H9 (cell line): ENCODE results near the gene SULT1C3. TPM values are rescaled to one million over a fixed set of nuclear protein-coding genes. Genes with fewer than 3 reads are reported as not detected.

Experiments used
- DNase-seq: peaks from one replicate; pipeline ENCODE4 v3.0.0-alpha.2; 2017
- H2AFZ ChIP-seq: one replicate; pipeline ENCODE4 v1.6.1; 2013; ENCODE audit warnings: mild to moderate bottlenecking, low read length, control low read depth, moderate library complexity
- H2AK5ac ChIP-seq: 2 replicates; pipeline ENCODE4 v1.6.1; 2013; ENCODE audit warnings: low read length, control low read depth, mixed read lengths; ENCODE audit not compliant: insufficient read length
- H2BK120ac ChIP-seq: one replicate; pipeline ENCODE4 v1.6.1; 2013; ENCODE audit warnings: low read depth, mild to moderate bottlenecking, low read length, control low read depth, inconsistent platforms; ENCODE audit not compliant: poor library complexity, severe bottlenecking
- H2BK12ac ChIP-seq: 2 replicates; pipeline ENCODE4 v1.6.1; 2013; ENCODE audit warnings: low read length, control low read depth, mixed read lengths, low read depth; ENCODE audit not compliant: insufficient read length
- H2BK15ac ChIP-seq: 2 replicates; pipeline ENCODE4 v1.6.1; 2013; ENCODE audit warnings: low read depth, low read length, control low read depth
- H2BK20ac ChIP-seq: one replicate; pipeline ENCODE4 v1.6.1; 2013; ENCODE audit warnings: low read depth, mild to moderate bottlenecking, low read length, control low read depth, inconsistent platforms; ENCODE audit not compliant: poor library complexity, severe bottlenecking
- H2BK5ac ChIP-seq: 2 replicates; pipeline ENCODE4 v1.6.1; 2013; ENCODE audit warnings: low read length, control low read depth, mixed read lengths; ENCODE audit not compliant: insufficient read length
- H3K14ac ChIP-seq: 2 replicates; pipeline ENCODE4 v1.6.1; 2013; ENCODE audit warnings: low read length, control low read depth; ENCODE audit not compliant: insufficient read depth
- H3K18ac ChIP-seq: 2 replicates; pipeline ENCODE4 v1.6.1; 2013; ENCODE audit warnings: low read depth, mild to moderate bottlenecking, mixed read lengths, low read length, control low read depth; ENCODE audit not compliant: insufficient read length
- H3K23ac ChIP-seq: 2 replicates; pipeline ENCODE4 v1.6.1; 2013; ENCODE audit warnings: low read length, control low read depth, mixed read lengths, low read depth; ENCODE audit not compliant: insufficient read length
- H3K23me2 ChIP-seq: 2 replicates; pipeline ENCODE4 v1.6.1; 2013; ENCODE audit warnings: low read depth, mild to moderate bottlenecking, mixed read lengths, low read length, control low read depth; ENCODE audit not compliant: insufficient read length, poor library complexity, severe bottlenecking
- H3K27ac ChIP-seq: 2 replicates; pipeline ENCODE4 v1.5.1; 2013; ENCODE audit warnings: low read length, control low read depth, mixed read lengths, low read depth; ENCODE audit not compliant: insufficient read length
- H3K27me3 ChIP-seq: 2 replicates; pipeline ENCODE4 v1.6.1; 2013; ENCODE audit warnings: low read length, control low read depth, inconsistent platforms; ENCODE audit not compliant: insufficient read depth
- H3K4ac ChIP-seq: 2 replicates; pipeline ENCODE4 v1.6.1; 2013; ENCODE audit warnings: low read depth, mild to moderate bottlenecking, control low read depth, inconsistent platforms, low read length, moderate library complexity
- H3K4me1 ChIP-seq: 2 replicates; pipeline ENCODE4 v1.6.1; 2013; ENCODE audit warnings: low read length, control low read depth, inconsistent platforms; ENCODE audit not compliant: insufficient read depth
- H3K4me2 ChIP-seq: 2 replicates; pipeline ENCODE4 v1.6.1; 2013; ENCODE audit warnings: low read length, control low read depth, mixed read lengths; ENCODE audit not compliant: insufficient read length, insufficient read depth
- H3K56ac ChIP-seq: 2 replicates; pipeline ENCODE4 v1.6.1; 2013; ENCODE audit warnings: low read depth, mild to moderate bottlenecking, mixed read lengths, low read length, control low read depth; ENCODE audit not compliant: insufficient read length
- H3K79me1 ChIP-seq: 2 replicates; pipeline ENCODE4 v1.6.1; 2013; ENCODE audit warnings: low read depth, mild to moderate bottlenecking, moderate library complexity, low read length, control low read depth, inconsistent platforms; ENCODE audit not compliant: insufficient read depth, poor library complexity, severe bottlenecking
- H3K79me2 ChIP-seq: 2 replicates; pipeline ENCODE4 v1.6.1; 2013; ENCODE audit warnings: low read length, control low read depth, inconsistent platforms; ENCODE audit not compliant: insufficient read depth
- H3K9ac ChIP-seq: 2 replicates; pipeline ENCODE4 v1.6.1; 2013; ENCODE audit warnings: low read length, control low read depth, mixed read lengths; ENCODE audit not compliant: insufficient read length; ENCODE audit errors: extremely low read depth
- H3K9me3 ChIP-seq: one replicate; pipeline ENCODE4 v1.6.1; 2013; ENCODE audit warnings: low read depth, low read length, inconsistent platforms; ENCODE audit not compliant: control insufficient read depth
- H3T11ph ChIP-seq: one replicate; pipeline ENCODE4 v1.6.1; 2013; ENCODE audit warnings: mild to moderate bottlenecking, low read length, control low read depth, inconsistent platforms
- H4K20me1 ChIP-seq: one replicate; pipeline ENCODE4 v1.6.1; 2013; ENCODE audit not compliant: control insufficient read depth, insufficient read length, insufficient read depth
- H4K5ac ChIP-seq: 2 replicates; pipeline ENCODE4 v1.6.1; 2013; ENCODE audit warnings: low read depth, mild to moderate bottlenecking, mixed read lengths, low read length, control low read depth; ENCODE audit not compliant: insufficient read length
- H4K8ac ChIP-seq: replicated peaks from 2 replicates; pipeline ENCODE4 v1.6.1; 2013; ENCODE audit warnings: low read length, control low read depth, mixed read lengths, low read depth; ENCODE audit not compliant: insufficient read length
- H4K91ac ChIP-seq: 2 replicates; pipeline ENCODE4 v1.6.1; 2013; ENCODE audit warnings: low read depth, mild to moderate bottlenecking, moderate library complexity, mixed read lengths, low read length, control low read depth; ENCODE audit not compliant: insufficient read length
- H3K27ac Mint-ChIP-seq, 3 experiments: 2 replicates in 2 of 3; 3 replicates in 1 of 3; pipeline ENCODE4 v1.8.0; 2020 to 2021; ENCODE audit warnings: mixed read lengths in 3 of 3, mild to moderate bottlenecking in 1 of 3, moderate library complexity in 1 of 3
- H3K27me3 Mint-ChIP-seq: 2 replicates; pipeline ENCODE4 v1.8.0; 2021; ENCODE audit warnings: low read depth, mild to moderate bottlenecking, moderate library complexity, mixed read lengths
- H3K36me3 Mint-ChIP-seq, 3 experiments: 2 replicates in 2 of 3; 3 replicates in 1 of 3; pipeline ENCODE4 v1.8.0; 2020 to 2021; ENCODE audit warnings: low read depth in 3 of 3, mixed read lengths in 3 of 3; ENCODE audit not compliant: insufficient read depth in 1 of 3
- H3K4me1 Mint-ChIP-seq, 2 experiments: 2 replicates each; pipeline ENCODE4 v1.8.0; 2020; ENCODE audit warnings: mixed read lengths in 2 of 2
- H3K4me3 Mint-ChIP-seq, 2 experiments: 2 replicates in 1 of 2; 3 replicates in 1 of 2; pipeline ENCODE4 v1.8.0; 2020 to 2021; ENCODE audit warnings: mild to moderate bottlenecking in 2 of 2, mixed read lengths in 2 of 2, moderate library complexity in 1 of 2
- H3K9me3 Mint-ChIP-seq, 2 experiments: 2 replicates in 1 of 2; 3 replicates in 1 of 2; pipeline ENCODE4 v1.8.0; 2020; ENCODE audit warnings: mild to moderate bottlenecking in 2 of 2, mixed read lengths in 2 of 2, moderate library complexity in 1 of 2
- CTCF ChIP-seq: fragments of 200-600 bp; sonication (generic); conservative IDR thresholded peaks from 3 replicates; pipeline ENCODE4 v1.8.0; 2021; ENCODE audit warnings: antibody characterized with exemption, mild to moderate bottlenecking
- WGBS: extraction: QIAGEN DNeasy Blood & Tissue Kit; methylation state at CpG from one replicate; pipeline ENCODE4 v1.1.7; 2013; ENCODE audit warnings: missing lambda C conversion rate, low lambda C conversion rate, mixed read lengths; ENCODE audit not compliant: insufficient read length; ENCODE audit errors: extremely low coverage; 5-methylcytosine and 5-hydroxymethylcytosine counted together
- total RNA-seq: library from RNA; stranded (reverse); gene quantifications from 2 replicates; pipeline ENCODE4 v1.2.1, GENCODE V29; 2021

Gene SULT1C3
- total RNA-seq, 1 experiment from 2014 or later, result not detected

GRCh38 chr2:108220942-108221541, 18.7 kb upstream of the SULT1C3 start:
- H3K4me3 Mint-ChIP-seq, result no peak overlapping the region

More at GRCh38 chr2:108220942-108221541, 18.7 kb upstream of the SULT1C3 start:
- Histone ChIP-seq H3K27me3 (no peaks in the 10 kb centered on the region), H4K20me1 (no peaks in the 10 kb centered on the region), H2AFZ (no peak overlapping the region), H2BK20ac (no peak overlapping the region), H3K9me3 (peaks cover 14% of the 10 kb centered on the region), H2BK120ac (no peak overlapping the region), H4K91ac (no peak overlapping the region), H4K5ac (no peak overlapping the region), H3K27ac (no peak overlapping the region), H3K23me2 (no peaks in the 10 kb centered on the region), H3K4ac (no peak overlapping the region), H3K4me1 (no peaks in the 10 kb centered on the region), H2AK5ac (no peak overlapping the region), H3K14ac (no peak overlapping the region), H3K4me2 (no peak overlapping the region), H3K9ac (no peak overlapping the region), H3K56ac (no peak overlapping the region), H2BK15ac (no peak overlapping the region), H3K79me1 (no peaks in the 10 kb centered on the region), H2BK12ac (no peak overlapping the region), H3K79me2 (no peaks in the 10 kb centered on the region), H2BK5ac (no peak overlapping the region), H3K18ac (no peak overlapping the region), H4K8ac (no peak overlapping the region), H3T11ph (no peak overlapping the region), H3K23ac (no peak overlapping the region)
- DNase-seq, result no peak
- TF ChIP-seq CTCF, result no peak
- Mint-ChIP-seq H3K27ac (no peak overlapping the region), H3K36me3 (peaks cover 8 to 22% (median 19%) of the 10 kb centered on the region in 3 experiments), H3K4me1 (no peaks in the 10 kb centered on the region), H3K9me3 (peaks cover 32 to 36% of the 10 kb centered on the region in 2 experiments), H3K27me3 (no peaks in the 10 kb centered on the region)
- WGBS, result no CpG with 5 or more reads among the region's 4 CpGs
